ENCODE results near the gene HRC.
"Not testable (repeated sequence)": the region's sequence is repeated elsewhere in the genome, so short reads cannot be mapped to it uniquely, and the experiment has no call there.

The HRC gene

GRCh38 chr19:49155005-49155819, at the start of gene HRC:
Gene HRC, minus strand, starts transcription at chr19:49155396. Its CDS starts 159 bp downstream, at chr19:49155237.
- DNase-seq: no peak

- DNase-seq: no peak
Observed at GRCh38 chr19:49201042-49201441, 45.8 kb upstream of the HRC start.

- no peak for DNase-seq
Observed at GRCh38 chr19:49200238-49200862, 45.2 kb upstream of the HRC start.

- peak; percentile 82 for DNase-seq
Observed at GRCh38 chr19:49196527-49197240, 41.5 kb upstream of the HRC start.

GRCh38 chr19:49194408-49194807, 39.2 kb upstream of the HRC start:
- no peak for DNase-seq

GRCh38 chr19:49193822-49194394, 38.7 kb upstream of the HRC start:
- no peak for DNase-seq

- no peak for DNase-seq
Observed at GRCh38 chr19:49190781-49191180, 35.6 kb upstream of the HRC start.

- no peak for DNase-seq
Observed at GRCh38 chr19:49189259-49189658, 34.1 kb upstream of the HRC start.

GRCh38 chr19:49188626-49189200, 33.5 kb upstream of the HRC start:
- no peak for DNase-seq

- DNase-seq: no peak
Observed at GRCh38 chr19:49186108-49186507, 30.9 kb upstream of the HRC start.

GRCh38 chr19:49182848-49183375, 27.7 kb upstream of the HRC start:
- no peak for DNase-seq

- DNase-seq: not testable (repeated sequence)
Observed at GRCh38 chr19:49182010-49182847, 27.0 kb upstream of the HRC start.

- DNase-seq: no peak
Observed at GRCh38 chr19:49180659-49181058, 25.5 kb upstream of the HRC start.

GRCh38 chr19:49173198-49173597, 18.0 kb upstream of the HRC start:
- DNase-seq: no peak

GRCh38 chr19:49168421-49168820, 13.2 kb upstream of the HRC start:
- no peak for DNase-seq

- DNase-seq: no peak
Observed at GRCh38 chr19:49167857-49168409, 12.7 kb upstream of the HRC start.

GRCh38 chr19:49165865-49166301, 10.7 kb upstream of the HRC start:
- no peak for DNase-seq

GRCh38 chr19:49165111-49165750, 10.0 kb upstream of the HRC start:
- peak; percentile 30 for DNase-seq

- DNase-seq: no peak
Observed at GRCh38 chr19:49161987-49162386, 6.8 kb upstream of the HRC start.

- DNase-seq: no peak
Observed at GRCh38 chr19:49160450-49161189, 5.4 kb upstream of the HRC start.

Data from NCI-H69 (cell line).